ENCODE data around the gene SLC29A2.

GRCh38 chr11:66340596-66341501, 30.7 kb downstream of the SLC29A2 start:
- TF ChIP-seq CTCF (conservative IDR thresholded peaks at IDR 0.05) = no peak
- TF ChIP-seq EZH2 (IDR thresholded peaks at IDR 0.05; ENCODE audit: low read depth) = no peak

All from PC-9 (cell line).